ENCODE results near the gene ASCL4.
A peak's percentile ranks its signal among the peaks of the same experiment; 100 is the strongest.
"Not testable (repeated sequence)": the region's sequence is repeated elsewhere in the genome, so short reads cannot be mapped to it uniquely, and the experiment has no call there.

ASCL4 gene

DNA sequence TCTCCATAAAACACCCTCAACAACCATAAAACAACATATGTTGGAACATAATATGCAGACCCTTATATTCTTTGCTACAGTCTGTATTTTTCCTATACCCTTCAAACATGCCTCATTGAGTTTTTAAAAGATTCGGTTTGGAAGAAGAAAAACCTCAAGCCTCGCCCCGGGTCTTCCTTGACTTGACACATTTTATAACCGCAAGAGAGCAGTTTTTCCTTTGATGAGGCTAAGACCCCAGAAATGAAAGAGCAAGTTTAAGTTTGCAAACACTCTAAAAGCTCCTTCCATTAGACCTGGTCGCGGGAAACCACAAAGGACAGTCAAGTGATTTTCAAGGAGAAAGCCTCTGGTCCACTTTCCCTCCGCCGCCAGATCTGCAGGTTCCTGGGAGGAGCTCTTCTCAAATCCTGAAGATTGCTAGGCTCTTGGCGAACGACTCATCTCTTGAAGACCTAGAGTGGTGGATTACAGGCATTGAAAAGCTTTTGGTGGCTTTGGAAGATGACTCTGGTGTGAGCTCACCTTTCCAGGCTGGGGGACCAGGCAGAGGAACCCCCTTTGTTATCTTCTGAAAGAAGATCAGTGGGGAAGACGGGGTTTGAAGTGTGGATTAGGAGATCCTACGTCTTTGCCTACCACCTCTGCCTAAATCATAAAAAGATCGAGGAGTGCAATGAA is at the start of gene ASCL4:
Gene ASCL4 (plus strand): TSS at position 356 of the 681 bp plus-strand sequence. CDS start 515 bp downstream, outside the sequence.
- DNase-seq: no peak

- not testable (repeated sequence) for DNase-seq
Observed at GRCh38 chr12:107727327-107727726, 47.2 kb upstream of the ASCL4 start.

DNA sequence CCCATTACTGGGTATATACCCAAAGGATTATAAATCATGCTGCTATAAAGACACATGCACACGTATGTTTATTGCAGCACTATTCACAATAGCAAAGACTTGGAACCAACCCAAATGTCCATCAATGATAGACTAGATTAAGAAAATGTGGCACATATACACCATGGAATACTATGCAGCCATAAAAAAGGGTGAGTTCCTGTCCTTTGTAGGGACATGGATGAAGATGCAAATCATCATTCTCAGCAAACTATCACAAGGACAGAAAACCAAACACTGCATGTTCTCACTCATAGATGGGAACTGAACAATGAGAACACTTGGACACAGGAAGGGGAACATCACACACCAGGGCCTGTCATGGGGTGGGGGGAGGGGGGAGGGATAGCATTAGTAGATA is 46.8 kb upstream of the ASCL4 start:
- DNase-seq: not testable (repeated sequence)

- DNase-seq: no peak
Observed at GRCh38 chr12:107730618-107731341, 43.7 kb upstream of the ASCL4 start.

DNA sequence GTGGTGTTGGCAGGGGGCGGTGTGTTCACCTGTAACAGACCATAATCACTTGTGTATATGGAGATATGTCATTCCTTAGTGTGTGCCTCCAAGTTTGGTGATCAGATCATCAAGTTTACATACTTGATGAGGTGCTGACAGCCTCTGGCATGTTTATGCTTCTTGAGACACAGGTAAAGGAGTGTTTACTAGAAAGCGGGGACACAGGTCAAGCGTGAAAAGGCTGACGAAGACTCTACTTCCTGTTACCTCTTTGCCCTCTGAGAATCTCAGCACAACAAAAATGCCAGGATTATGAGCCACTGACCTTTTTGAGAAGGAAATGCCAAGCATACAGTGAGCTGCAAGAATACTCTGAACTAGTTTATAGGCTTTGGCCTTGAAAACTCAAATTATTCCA is 43.1 kb upstream of the ASCL4 start:
- no peak for DNase-seq

DNA sequence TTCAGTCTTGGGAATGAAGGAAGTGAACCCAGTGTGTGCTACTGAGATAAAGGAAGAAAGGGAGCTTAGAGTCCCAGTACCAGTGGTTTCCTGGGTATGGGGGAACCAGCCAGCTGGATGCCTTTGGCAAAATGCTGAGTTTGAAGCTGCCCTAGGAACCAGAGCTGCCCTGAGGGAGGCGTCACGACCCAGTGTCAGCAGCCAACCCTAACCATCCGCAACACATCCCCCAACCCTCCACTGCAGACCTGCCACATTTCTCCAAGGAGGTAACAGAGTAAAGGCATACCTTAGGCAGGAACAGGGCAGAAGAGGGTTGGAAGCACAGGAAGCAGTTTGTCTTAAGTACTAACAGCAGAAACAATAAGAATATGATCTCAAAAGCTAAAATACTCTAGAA is 42.1 kb upstream of the ASCL4 start:
- DNase-seq: no peak

DNA sequence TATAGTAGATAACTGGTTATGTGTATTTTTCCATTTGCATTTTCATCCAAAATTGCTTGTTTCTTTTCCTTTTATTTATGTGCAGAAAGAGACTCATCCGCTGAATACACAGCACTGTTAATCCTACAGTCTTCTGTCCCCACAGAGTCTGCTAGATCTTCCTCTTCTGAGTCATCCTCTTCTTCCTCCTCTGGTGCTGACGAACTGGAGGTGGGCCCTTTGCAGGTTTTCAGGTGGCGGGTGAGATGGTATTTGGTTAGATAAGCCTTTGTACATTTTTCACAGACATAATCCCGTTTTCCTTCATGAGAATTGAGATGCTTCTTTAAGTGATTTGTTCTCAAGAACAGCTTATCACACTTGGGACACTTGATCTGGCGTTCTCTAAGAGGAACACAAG is 40.4 kb upstream of the ASCL4 start:
- DNase-seq: no peak

GRCh38 chr12:107735763-107736162 is 38.7 kb upstream of the ASCL4 start:
- DNase-seq: no peak

GRCh38 chr12:107736914-107737313 is 37.6 kb upstream of the ASCL4 start:
- no peak for DNase-seq

DNA sequence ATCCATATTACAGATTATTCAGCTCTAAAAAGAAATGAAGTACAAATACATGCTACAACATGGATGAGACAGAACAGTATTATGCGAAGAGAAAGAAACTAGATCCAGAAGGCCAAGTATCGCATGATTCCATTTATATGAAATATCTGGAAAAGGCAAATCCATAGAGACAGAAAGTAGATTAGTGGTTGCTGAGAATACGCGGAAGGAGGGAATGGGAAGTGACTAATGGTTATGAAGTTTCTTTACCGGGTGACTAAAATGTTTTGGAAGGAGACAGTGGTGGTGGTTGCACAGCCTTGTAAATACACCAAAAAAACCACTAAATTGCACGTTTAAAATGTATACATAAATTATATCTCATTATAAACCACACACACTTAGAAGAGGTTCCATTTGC is 26.0 kb upstream of the ASCL4 start:
- DNase-seq: no peak

GRCh38 chr12:107749083-107749482 is 25.4 kb upstream of the ASCL4 start:
- no peak for DNase-seq

- DNase-seq: no peak
Observed at GRCh38 chr12:107759410-107759809, 15.1 kb upstream of the ASCL4 start.

DNA sequence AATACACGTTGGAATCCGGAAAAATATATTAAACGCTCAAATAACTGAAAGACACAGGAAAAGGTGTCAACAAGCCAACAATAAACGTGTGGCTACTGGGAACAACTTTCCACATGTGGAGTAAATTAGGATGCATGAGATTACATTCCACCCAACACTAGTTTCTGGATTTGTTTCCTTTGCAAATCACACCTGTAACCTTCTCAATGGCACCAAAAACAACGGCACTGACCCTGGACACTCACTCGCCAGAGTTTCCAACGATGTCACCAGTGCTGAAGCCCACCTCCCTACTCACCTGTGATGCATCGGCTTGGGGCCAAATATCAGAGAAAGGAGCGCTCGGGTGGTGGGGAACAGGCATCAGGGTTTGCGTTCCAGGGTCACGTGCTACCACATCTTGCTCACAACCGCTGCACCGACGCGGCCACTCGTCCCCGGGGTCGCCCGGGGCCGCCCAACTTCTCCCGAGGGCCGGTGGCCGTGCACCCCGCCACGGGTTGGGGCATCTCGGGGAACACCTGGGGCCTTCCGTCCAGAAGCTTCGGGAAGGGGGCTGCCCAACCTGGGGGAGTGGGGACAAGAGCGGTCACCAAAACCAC is 14.2 kb upstream of the ASCL4 start:
- peak; percentile 75 for DNase-seq

DNA sequence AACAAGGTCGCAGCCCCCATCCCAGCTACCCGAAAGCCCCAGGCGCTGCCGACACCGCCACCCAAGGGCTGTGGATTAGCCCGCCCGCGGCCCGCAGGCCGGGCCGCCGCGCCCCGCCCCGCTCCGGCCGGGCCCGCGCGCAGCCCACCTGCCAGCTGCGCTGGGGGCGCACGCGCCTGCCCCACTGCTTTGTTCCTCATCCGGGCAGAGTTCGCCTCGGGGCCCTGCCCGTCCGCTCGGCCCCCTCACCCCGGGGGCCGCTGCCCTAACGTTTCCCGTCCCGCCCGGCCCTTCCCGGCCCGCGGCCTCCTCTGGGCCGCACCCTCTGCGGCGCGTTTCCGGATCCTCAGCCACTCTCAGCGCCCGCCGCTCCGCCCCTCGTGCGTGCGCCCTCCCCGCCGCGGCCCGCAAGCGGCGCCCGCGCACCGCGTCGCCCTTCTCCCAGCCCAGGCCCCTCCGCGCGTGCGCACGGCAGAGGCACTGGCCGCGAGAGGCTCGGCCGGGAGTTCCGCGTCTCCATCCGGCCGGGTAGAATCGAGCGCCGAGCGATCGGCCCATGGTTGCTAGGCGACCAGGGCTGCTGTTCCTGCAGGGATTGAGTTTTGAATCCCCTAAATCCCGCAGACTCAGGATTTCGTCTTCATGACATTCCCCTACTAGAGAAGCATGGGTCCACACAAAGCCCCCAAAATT is 13.5 kb upstream of the ASCL4 start, which contains the start of gene PRDM4:
Gene PRDM4 (minus strand): TSS at position 329 of the 693 bp plus-strand sequence. CDS start 622 bp downstream, outside the sequence.
- peak; percentile 95 for DNase-seq

DNA sequence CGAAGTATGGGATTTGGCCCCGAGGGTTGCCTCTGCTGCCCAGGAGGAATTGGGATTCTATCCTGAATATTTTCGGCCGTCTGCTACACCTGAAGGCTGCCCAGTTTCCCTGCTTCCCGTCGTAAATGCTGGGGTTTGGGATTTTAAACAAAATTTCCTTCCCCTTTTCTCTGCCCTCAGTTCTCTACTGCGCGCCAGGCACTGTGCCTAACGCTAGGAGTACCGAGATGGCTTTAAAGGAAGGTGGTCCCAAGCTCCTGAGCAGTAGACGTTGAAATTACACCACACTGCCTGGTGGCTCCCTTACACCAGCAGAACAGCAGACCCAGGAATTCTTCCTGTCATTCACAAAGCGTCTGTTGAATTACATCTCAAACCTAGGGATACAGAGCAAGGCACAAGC is 13.0 kb upstream of the ASCL4 start:
- DNase-seq: no peak

- DNase-seq: no peak
Observed at GRCh38 chr12:107762874-107763273, 11.6 kb upstream of the ASCL4 start.

GRCh38 chr12:107764626-107765025 is 9.9 kb upstream of the ASCL4 start:
- DNase-seq: no peak

DNA sequence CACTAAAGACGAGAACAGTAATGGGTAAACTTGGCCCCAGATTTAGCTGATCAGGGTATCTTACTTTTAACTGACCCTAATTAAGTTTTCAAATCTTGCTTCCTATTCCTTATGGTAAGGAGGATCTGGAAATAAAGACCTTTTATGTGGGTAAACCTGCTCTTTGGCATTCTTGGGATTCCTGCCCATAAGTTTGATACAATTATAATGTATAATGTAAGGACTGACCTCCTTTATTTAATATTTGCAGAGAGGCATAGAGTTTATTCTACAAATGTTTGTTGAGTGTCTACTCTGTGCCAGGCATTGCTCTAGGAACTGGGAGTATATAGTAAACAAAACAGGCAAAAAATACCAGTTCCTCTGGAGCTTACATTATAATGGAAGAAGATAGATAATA is 9.2 kb upstream of the ASCL4 start:
- no peak for DNase-seq

DNA sequence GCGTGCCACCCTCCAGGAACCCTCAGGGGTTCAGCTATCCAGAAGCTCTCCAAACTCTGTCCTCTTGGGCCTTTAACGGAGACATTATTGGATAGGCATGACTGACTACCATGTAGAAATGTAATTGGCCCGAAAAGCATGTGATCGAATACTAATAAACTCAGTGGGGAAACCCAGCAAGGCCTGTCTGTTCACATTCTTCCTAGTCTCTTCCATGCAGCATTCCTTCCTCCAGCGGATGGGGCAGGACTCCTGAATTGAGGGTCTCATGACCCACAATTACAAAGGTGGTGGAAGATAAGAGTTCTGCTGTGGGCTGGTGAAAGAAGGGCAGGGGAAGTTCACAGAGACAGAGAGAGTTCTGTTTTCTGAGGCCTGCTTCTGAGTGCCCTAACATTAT is 7.0 kb upstream of the ASCL4 start:
- DNase-seq: no peak

GRCh38 chr12:107775093-107775721 is 703 bp downstream of the ASCL4 start:
- no peak for DNase-seq

DNA sequence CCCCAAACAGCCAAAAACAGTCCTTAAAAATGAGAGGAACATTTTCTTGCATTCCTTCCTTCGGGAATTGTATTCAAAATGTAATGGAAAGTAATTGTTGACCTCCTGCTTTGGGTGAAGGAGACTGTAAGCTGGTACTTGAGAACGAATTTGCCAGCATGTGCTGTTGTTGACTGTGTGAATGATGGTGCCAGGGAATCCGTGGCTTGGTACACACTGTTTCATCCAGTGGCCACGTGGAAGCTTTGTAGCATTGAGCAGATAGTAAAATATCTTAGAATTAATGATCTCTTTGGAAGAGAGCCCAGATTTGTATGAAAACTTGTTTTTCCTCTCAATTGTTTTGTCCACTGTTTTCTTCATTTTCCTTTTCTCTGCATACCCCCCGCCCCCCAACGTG is 1.7 kb downstream of the ASCL4 start:
- DNase-seq: no peak

GRCh38 chr12:107778383-107779025 is 4.0 kb downstream of the ASCL4 start:
- no peak for DNase-seq

All from activated effector memory CD4-positive, alpha-beta T cell treated with anti-CD3 and anti-CD28 coated beads, Interleukin-2, amount 50 U/mL, for 16 hours (primary cell).